ENCODE data around the gene DERL2.

The DERL2 gene

GRCh38 chr17:5429191-5429887 lies 56.6 kb downstream of the DERL2 start:
- no peak for TF ChIP-seq YY1 (IDR thresholded peaks at IDR 0.05; ENCODE audit: low read depth)
- no peak for TF ChIP-seq TCF12 (IDR thresholded peaks at IDR 0.05; ENCODE audit: low read depth)
- no peak for TF ChIP-seq TEAD4 (IDR thresholded peaks at IDR 0.05)
- no peak for TF ChIP-seq EGR1 (IDR thresholded peaks at IDR 0.05)
- TF ChIP-seq RAD21 (IDR thresholded peaks at IDR 0.05; ENCODE audit: low read depth), result no peak
- TF ChIP-seq MAX (IDR thresholded peaks at IDR 0.05), result no peak
- no peak for TF ChIP-seq USF1 (IDR thresholded peaks at IDR 0.05)

GRCh38 chr17:5425826-5426225 lies 60.2 kb downstream of the DERL2 start:
- no peak for TF ChIP-seq REST (IDR thresholded peaks at IDR 0.05; ENCODE audit: low read depth)
- TF ChIP-seq TCF12 (IDR thresholded peaks at IDR 0.05; ENCODE audit: low read depth), result no peak
- TF ChIP-seq YY1 (IDR thresholded peaks at IDR 0.05; ENCODE audit: low read depth), result no peak
- TF ChIP-seq NFIC (IDR thresholded peaks at IDR 0.05), result no peak
- no peak for TF ChIP-seq CREB1 (IDR thresholded peaks at IDR 0.05; ENCODE audit: low read depth)
- TF ChIP-seq TEAD4 (IDR thresholded peaks at IDR 0.05), result no peak
- TF ChIP-seq USF1 (IDR thresholded peaks at IDR 0.05), result no peak
- no peak for TF ChIP-seq ZBTB7A (IDR thresholded peaks at IDR 0.05; ENCODE audit: low read depth)
- TF ChIP-seq CEBPB (IDR thresholded peaks at IDR 0.05), result no peak
- no peak for TF ChIP-seq EGR1 (IDR thresholded peaks at IDR 0.05)
- TF ChIP-seq EP300 (IDR thresholded peaks at IDR 0.05; ENCODE audit: borderline replicate concordance), result no peak
- TF ChIP-seq FOXM1 (IDR thresholded peaks at IDR 0.05; ENCODE audit: borderline replicate concordance, low read depth), result no peak

GRCh38 chr17:5424909-5425308 lies 61.1 kb downstream of the DERL2 start:
- TF ChIP-seq TEAD4 (IDR thresholded peaks at IDR 0.05) (no peak), EP300 (IDR thresholded peaks at IDR 0.05; ENCODE audit: borderline replicate concordance) (no peak), MAX (IDR thresholded peaks at IDR 0.05) (no peak), REST (IDR thresholded peaks at IDR 0.05; ENCODE audit: low read depth) (no peak), YY1 (IDR thresholded peaks at IDR 0.05; ENCODE audit: low read depth) (no peak), FOXM1 (IDR thresholded peaks at IDR 0.05; ENCODE audit: borderline replicate concordance, low read depth) (no peak), CREB1 (IDR thresholded peaks at IDR 0.05; ENCODE audit: low read depth) (no peak), RAD21 (IDR thresholded peaks at IDR 0.05; ENCODE audit: low read depth) (no peak), USF1 (IDR thresholded peaks at IDR 0.05) (no peak), NFIC (IDR thresholded peaks at IDR 0.05) (no peak)

- TF ChIP-seq EP300 (IDR thresholded peaks at IDR 0.05; ENCODE audit: borderline replicate concordance) (no peak), ZBTB7A (IDR thresholded peaks at IDR 0.05; ENCODE audit: low read depth) (no peak), MAX (IDR thresholded peaks at IDR 0.05) (no peak), EGR1 (IDR thresholded peaks at IDR 0.05) (no peak), NFIC (IDR thresholded peaks at IDR 0.05) (no peak), FOXM1 (IDR thresholded peaks at IDR 0.05; ENCODE audit: borderline replicate concordance, low read depth) (no peak), USF1 (IDR thresholded peaks at IDR 0.05) (no peak), CEBPB (IDR thresholded peaks at IDR 0.05) (no peak), REST (IDR thresholded peaks at IDR 0.05; ENCODE audit: low read depth) (no peak)
Measured at GRCh38 chr17:5422505-5422904, 63.5 kb downstream of the DERL2 start.

All from Ishikawa (cell line).